CD14-positive monocyte (primary cell): ENCODE data around the gene RASD2. TPM values are rescaled to one million over a fixed set of nuclear protein-coding genes. Genes with fewer than 3 reads are reported as not detected.

ENCODE experiments used
- DNase-seq, 3 donors: peaks; one replicate each; pipeline ENCODE4 v3.0.0-alpha.2; 2011 to 2022
- H2AFZ ChIP-seq: 2 replicates; pipeline ENCODE4 v1.6.0; 2012; ENCODE audit warnings: mild to moderate bottlenecking, low read depth, low read length, inconsistent platforms; ENCODE audit not compliant: insufficient read depth, poor library complexity, severe bottlenecking
- H3K27ac ChIP-seq, 2 donors: 1 replicate in 1 of 2; 2 replicates in 1 of 2; pipeline ENCODE4 v1.5.1; 2012 to 2013; ENCODE audit warnings: low read length in 2 of 2, control low read depth in 1 of 2, inconsistent platforms in 1 of 2, low read depth in 1 of 2, mild to moderate bottlenecking in 1 of 2
- H3K27me3 ChIP-seq, 2 donors: one replicate each; pipeline versions ENCODE4 v1.6.0 to v1.6.1; 2011 to 2013; ENCODE audit warnings: low read length in 2 of 2; ENCODE audit not compliant: control insufficient read depth in 2 of 2, insufficient read depth in 2 of 2
- H3K36me3 ChIP-seq, 2 donors: replicated peaks in 1 of 2; 1 replicate in 1 of 2; 2 replicates in 1 of 2; pipeline versions ENCODE4 v1.5.1 to v1.6.1; 2012 to 2013; ENCODE audit warnings: low read length in 2 of 2, control low read depth in 1 of 2, inconsistent platforms in 1 of 2, mild to moderate bottlenecking in 1 of 2; ENCODE audit not compliant: insufficient read depth in 2 of 2, control insufficient read depth in 1 of 2
- H3K4me1 ChIP-seq, 2 donors: 1 replicate in 1 of 2; 2 replicates in 1 of 2; pipeline versions ENCODE4 v1.5.1 to v1.6.1; 2012 to 2013; ENCODE audit warnings: low read length in 2 of 2, control low read depth in 1 of 2, inconsistent platforms in 1 of 2, mild to moderate bottlenecking in 1 of 2, moderate library complexity in 1 of 2; ENCODE audit not compliant: insufficient read depth in 2 of 2, control insufficient read depth in 1 of 2
- H3K4me2 ChIP-seq: replicated peaks from 2 replicates; pipeline ENCODE3; 2012; ENCODE audit warnings: low read length, moderate library complexity, mild to moderate bottlenecking; ENCODE audit not compliant: poor library complexity, severe bottlenecking; ENCODE audit errors: extremely low read depth
- H3K4me3 ChIP-seq, 3 experiments: fragments of 200-600 bp in 1 of 3; sonication (generic) in 1 of 3; replicated peaks in 1 of 3; 1 replicate in 2 of 3; 2 replicates in 1 of 3; pipeline ENCODE4 v1.5.1; 2011 to 2013; ENCODE audit warnings: low read length in 3 of 3, mild to moderate bottlenecking in 3 of 3, control low read depth in 2 of 3, low read depth in 2 of 3, inconsistent platforms in 1 of 3, moderate library complexity in 1 of 3
- H3K79me2 ChIP-seq: 2 replicates; pipeline ENCODE4 v1.6.0; 2012; ENCODE audit warnings: mild to moderate bottlenecking, control low read depth, inconsistent platforms, low read length, moderate library complexity; ENCODE audit not compliant: insufficient read depth
- H3K9ac ChIP-seq: 2 replicates; pipeline ENCODE4 v1.6.0; 2017; ENCODE audit warnings: low read length, mild to moderate bottlenecking; ENCODE audit not compliant: insufficient read depth, poor library complexity, severe bottlenecking
- H3K9me3 ChIP-seq, 2 donors: replicated peaks in 1 of 2; 1 replicate in 1 of 2; 2 replicates in 1 of 2; pipeline versions ENCODE4 v1.5.1 to v1.6.1; 2012 to 2013; ENCODE audit warnings: low read length in 2 of 2, control low read depth in 1 of 2; ENCODE audit not compliant: control insufficient read depth in 1 of 2, insufficient read depth in 1 of 2
- H4K20me1 ChIP-seq: 2 replicates; pipeline ENCODE4 v1.6.0; 2012; ENCODE audit warnings: mild to moderate bottlenecking, low read length, control low read depth, moderate library complexity; ENCODE audit not compliant: insufficient read depth
- H3K27ac Mint-ChIP-seq, 7 donors: one replicate each; pipeline ENCODE4 v1.8.0; 2020; ENCODE audit warnings: mild to moderate bottlenecking in 7 of 7, mixed read lengths in 7 of 7, moderate library complexity in 6 of 7, inconsistent platforms in 2 of 7
- H3K27me3 Mint-ChIP-seq, 3 donors: one replicate each; pipeline ENCODE4 v1.8.0; 2021 to 2022; ENCODE audit warnings: low read depth in 3 of 3, mild to moderate bottlenecking in 3 of 3, mixed read lengths in 3 of 3, moderate library complexity in 3 of 3, inconsistent platforms in 1 of 3
- H3K36me3 Mint-ChIP-seq, 2 donors: one replicate each; pipeline ENCODE4 v1.8.0; 2020; ENCODE audit warnings: mixed read lengths in 2 of 2, inconsistent platforms in 1 of 2, mild to moderate bottlenecking in 1 of 2
- H3K4me1 Mint-ChIP-seq: one replicate; pipeline ENCODE4 v1.8.0; 2020; ENCODE audit warnings: mild to moderate bottlenecking, mixed read lengths
- H3K4me3 Mint-ChIP-seq, 2 donors: one replicate each; pipeline ENCODE4 v1.8.0; 2020; ENCODE audit warnings: mild to moderate bottlenecking in 2 of 2, mixed read lengths in 2 of 2, moderate library complexity in 1 of 2
- H3K9me3 Mint-ChIP-seq, 7 donors: one replicate each; pipeline ENCODE4 v1.8.0; 2020 to 2022; ENCODE audit warnings: mixed read lengths in 7 of 7, mild to moderate bottlenecking in 6 of 7, moderate library complexity in 6 of 7, inconsistent platforms in 2 of 7
- CTCF ChIP-seq: fragments of 200-600 bp; IDR thresholded peaks from one replicate; pipeline ENCODE4 v1.8.0; 2022; ENCODE audit warnings: antibody characterized with exemption, mild to moderate bottlenecking
- WGBS: methylation state at CpG from one replicate; pipeline ENCODE4 v1.1.5; 2013; ENCODE audit warnings: missing lambda C conversion rate; ENCODE audit not compliant: insufficient coverage; 5-methylcytosine and 5-hydroxymethylcytosine counted together
- intact Hi-C, 2 donors: fragments of 100-400 bp; cut with micrococcal nuclease; formaldehyde crosslinking; loops; one replicate each; pipeline versions ENCODE4 v1.15.0 to v1.15.1; 2023
- polyA plus RNA-seq, 3 donors: library from polyadenylated mRNA; depleted of rRNA in 1 of 3; unstranded in 2 of 3; stranded (reverse) in 1 of 3; fragments of 300-500 nt in 2 of 3; fragments of >200 nt in 1 of 3; fragmentation: Illumina TruSeq in 2 of 3; gene quantifications; 1 replicate in 2 of 3; 2 replicates in 1 of 3; pipeline ENCODE4 v1.2.3, GENCODE V29; 2012 to 2021

RASD2 gene
- polyA plus RNA-seq, 3 donors, result 0.29 TPM; not detected in 2

GRCh38 chr22:35544827-35545226 lies 4.2 kb downstream of the RASD2 start:
- H3K9ac ChIP-seq, result no peak overlapping the region
- intact Hi-C loops, result loop anchor here in 1 of 2 donors (10.0 kb wide), 1 partner anchor 200 kb away; no protein-coding TSS in a partner anchor
- peaks cover 34 to 66% (median 40%) of the 10 kb centered on the region in 3 donors for H3K27me3 Mint-ChIP-seq
- peaks cover 8 to 15% of the 10 kb centered on the region in 2 donors for H3K4me1 ChIP-seq
- peaks cover 0 to 3% (median 2%) of the 10 kb centered on the region in 7 donors for H3K9me3 Mint-ChIP-seq
- H4K20me1 ChIP-seq, result no peaks in the 10 kb centered on the region
- H3K4me1 Mint-ChIP-seq, result peaks cover 5% of the 10 kb centered on the region
- no peak for DNase-seq
- H3K9me3 ChIP-seq, result peaks cover 0 to 9% of the 10 kb centered on the region in 2 donors
- no peak overlapping the region for H3K4me2 ChIP-seq
- no peak overlapping the region for H3K27ac Mint-ChIP-seq
- no peak overlapping the region for H2AFZ ChIP-seq
- H3K4me3 Mint-ChIP-seq, result no peak overlapping the region
- H3K4me3 ChIP-seq, result no peak overlapping the region
- no peaks in the 10 kb centered on the region for H3K79me2 ChIP-seq
- TF ChIP-seq CTCF, result no peak
- H3K36me3 ChIP-seq, result no peaks in the 10 kb centered on the region
- no peak overlapping the region for H3K27ac ChIP-seq
- peaks cover 0 to 4% of the 10 kb centered on the region in 2 donors for H3K36me3 Mint-ChIP-seq
- peaks cover 18 to 41% of the 10 kb centered on the region in 2 donors for H3K27me3 ChIP-seq
- 94% methylated on average over 9 of the region's 9 CpGs for WGBS

GRCh38 chr22:35546886-35547285 lies 6.3 kb downstream of the RASD2 start:
- DNase-seq, result no peak
- H3K36me3 Mint-ChIP-seq, result no peaks in the 10 kb centered on the region
- H3K4me1 ChIP-seq, result no peaks in the 10 kb centered on the region
- peaks cover 0 to 3% (median 0%) of the 10 kb centered on the region in 7 donors for H3K9me3 Mint-ChIP-seq
- H3K4me3 ChIP-seq, result no peak overlapping the region
- peaks cover 11 to 26% of the 10 kb centered on the region in 2 donors for H3K27me3 ChIP-seq
- H3K36me3 ChIP-seq, result no peaks in the 10 kb centered on the region
- H3K9me3 ChIP-seq, result peaks cover 0 to 7% of the 10 kb centered on the region in 2 donors
- peaks cover 26 to 49% (median 26%) of the 10 kb centered on the region in 3 donors for H3K27me3 Mint-ChIP-seq
- H3K4me3 Mint-ChIP-seq, result no peak overlapping the region
- H3K79me2 ChIP-seq, result no peaks in the 10 kb centered on the region
- H3K27ac ChIP-seq, result no peak overlapping the region
- WGBS, result 95% methylated on average over 18 of the region's 18 CpGs
- no peak overlapping the region for H2AFZ ChIP-seq
- no peak overlapping the region for H3K4me2 ChIP-seq
- H4K20me1 ChIP-seq, result no peaks in the 10 kb centered on the region
- TF ChIP-seq CTCF, result no peak
- H3K4me1 Mint-ChIP-seq, result no peaks in the 10 kb centered on the region
- H3K27ac Mint-ChIP-seq, result no peak overlapping the region
- H3K9ac ChIP-seq, result no peak overlapping the region
- intact Hi-C loops, result loop anchor here in 1 of 2 donors (10.0 kb wide), 1 partner anchor 202 kb away; no protein-coding TSS in a partner anchor
